Measurements from ENCODE around the gene PLB1.

Gene PLB1

GRCh38 chr2:28521663-28522062 lies 25.8 kb downstream of the PLB1 start:
- H3K4me1 ChIP-seq (ENCODE audit: control insufficient read depth, insufficient read depth, low read length, poor library complexity, severe bottlenecking) = no peaks in the 10 kb centered on the region
- no peak overlapping the region for H3K4me3 ChIP-seq (ENCODE audit: extremely low read depth, insufficient read depth, low read length, poor library complexity, severe bottlenecking)
- WGBS, 2 experiments (ENCODE audit: insufficient coverage in 2 of 2) = 32 to 51% methylated on average over 3 of the region's 3 CpGs
- no peaks in the 10 kb centered on the region for H3K9me3 ChIP-seq (ENCODE audit: control insufficient read depth, low read length)
- no peaks in the 10 kb centered on the region for H3K36me3 ChIP-seq (ENCODE audit: control insufficient read depth, insufficient read depth, low read length)
- no peak overlapping the region for H3K27ac ChIP-seq (ENCODE audit: low read depth, low read length, severe bottlenecking)

DNA sequence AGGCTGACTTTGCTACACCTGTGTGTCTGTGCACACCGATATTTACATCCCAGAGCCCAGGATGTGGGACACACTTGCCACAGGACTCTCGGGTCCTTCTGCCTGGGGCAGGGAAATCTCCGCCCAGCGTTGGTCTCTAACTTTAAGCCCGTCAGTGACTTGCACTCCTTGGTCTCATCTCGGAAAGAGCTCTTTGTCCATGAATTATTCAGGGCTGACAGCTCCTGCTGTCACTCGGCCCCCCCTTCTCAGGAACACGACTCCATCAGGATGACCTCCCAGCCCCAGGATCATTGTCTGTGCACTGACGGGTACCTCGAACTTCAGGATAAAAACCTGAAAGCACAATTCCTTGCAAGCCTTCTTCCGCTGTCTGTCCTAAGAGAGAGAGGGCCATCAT lies 26.6 kb downstream of the PLB1 start:
- Histone ChIP-seq H3K4me3 (ENCODE audit: extremely low read depth, insufficient read depth, low read length, poor library complexity, severe bottlenecking) (no peak overlapping the region), H3K9me3 (ENCODE audit: control insufficient read depth, low read length) (no peaks in the 10 kb centered on the region), H3K36me3 (ENCODE audit: control insufficient read depth, insufficient read depth, low read length) (no peaks in the 10 kb centered on the region), H3K4me1 (ENCODE audit: control insufficient read depth, insufficient read depth, low read length, poor library complexity, severe bottlenecking) (no peaks in the 10 kb centered on the region), H3K27ac (ENCODE audit: low read depth, low read length, severe bottlenecking) (no peak overlapping the region)
- 65 to 74% methylated on average over 11 of the region's 11 CpGs for WGBS, 2 experiments (ENCODE audit: insufficient coverage in 2 of 2)

GRCh38 chr2:28523902-28524301 lies 28.0 kb downstream of the PLB1 start:
- WGBS, 2 experiments (ENCODE audit: insufficient coverage in 2 of 2) = 86 to 100% methylated on average over 1 of the region's 5 CpGs
- peaks cover 6% of the 10 kb centered on the region for H3K4me1 ChIP-seq (ENCODE audit: control insufficient read depth, insufficient read depth, low read length, poor library complexity, severe bottlenecking)
- H3K4me3 ChIP-seq (ENCODE audit: extremely low read depth, insufficient read depth, low read length, poor library complexity, severe bottlenecking) = no peak overlapping the region
- no peaks in the 10 kb centered on the region for H3K36me3 ChIP-seq (ENCODE audit: control insufficient read depth, insufficient read depth, low read length)
- no peaks in the 10 kb centered on the region for H3K9me3 ChIP-seq (ENCODE audit: control insufficient read depth, low read length)
- no peak overlapping the region for H3K27ac ChIP-seq (ENCODE audit: low read depth, low read length, severe bottlenecking)

DNA sequence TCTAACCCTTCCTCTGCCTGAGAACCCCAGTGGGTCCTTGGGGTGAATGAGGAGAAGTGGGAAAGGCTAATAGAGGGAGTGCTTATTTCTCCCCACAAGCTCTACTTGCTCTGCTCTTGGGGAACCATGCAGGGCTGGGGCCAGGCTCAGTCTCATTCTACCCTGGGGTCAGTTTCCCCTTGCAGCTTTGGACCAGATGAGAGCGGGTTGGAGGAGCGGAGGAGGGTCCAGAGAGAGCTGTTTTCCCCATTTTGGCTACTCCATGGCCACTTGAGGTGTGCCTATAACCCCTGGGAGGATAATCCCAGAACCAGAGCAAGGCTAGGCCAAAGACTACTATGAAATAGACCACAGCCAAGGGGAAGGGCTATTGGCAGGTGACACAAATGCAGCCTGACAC lies 29.6 kb downstream of the PLB1 start:
- Histone ChIP-seq H3K9me3 (ENCODE audit: control insufficient read depth, low read length) (no peaks in the 10 kb centered on the region), H3K27ac (ENCODE audit: low read depth, low read length, severe bottlenecking) (no peak overlapping the region), H3K4me1 (ENCODE audit: control insufficient read depth, insufficient read depth, low read length, poor library complexity, severe bottlenecking) (peaks cover 6% of the 10 kb centered on the region), H3K36me3 (ENCODE audit: control insufficient read depth, insufficient read depth, low read length) (no peaks in the 10 kb centered on the region), H3K4me3 (ENCODE audit: extremely low read depth, insufficient read depth, low read length, poor library complexity, severe bottlenecking) (no peak overlapping the region)
- 80% methylated on average over 2 of the region's 2 CpGs for WGBS, 2 experiments (ENCODE audit: insufficient coverage in 2 of 2)

DNA sequence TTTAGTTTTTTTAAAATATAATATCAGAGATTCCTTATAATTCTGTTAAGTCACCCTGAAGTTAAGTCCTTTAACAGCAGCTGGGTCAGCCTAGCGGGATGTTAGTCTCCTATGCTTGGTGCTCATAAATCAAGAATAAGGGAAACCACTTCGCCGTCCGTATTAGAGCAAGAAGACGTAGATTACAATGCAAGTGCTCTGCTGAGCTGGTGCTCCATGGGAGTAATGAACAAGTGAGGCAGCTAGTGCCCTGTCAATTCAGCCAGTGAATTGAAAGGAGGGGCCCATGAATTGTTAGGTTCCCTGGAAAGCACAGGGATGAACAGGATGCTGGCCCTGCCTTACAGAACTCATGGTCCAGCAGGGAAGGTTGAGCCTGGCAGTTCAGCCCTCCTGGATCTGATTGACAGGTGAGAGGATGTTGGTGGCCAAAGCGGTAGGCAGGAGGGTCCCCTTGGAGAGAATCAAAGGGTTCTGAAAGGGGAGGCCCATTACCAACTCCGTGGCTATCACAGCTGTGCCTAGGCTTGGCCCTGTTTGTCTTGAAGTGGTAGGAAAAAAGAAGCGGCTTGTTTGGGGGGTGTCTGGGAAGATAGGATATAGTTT lies 30.8 kb downstream of the PLB1 start:
- Histone ChIP-seq H3K36me3 (ENCODE audit: control insufficient read depth, insufficient read depth, low read length) (no peaks in the 10 kb centered on the region), H3K4me3 (ENCODE audit: extremely low read depth, insufficient read depth, low read length, poor library complexity, severe bottlenecking) (no peak overlapping the region), H3K9me3 (ENCODE audit: control insufficient read depth, low read length) (no peaks in the 10 kb centered on the region), H3K27ac (ENCODE audit: low read depth, low read length, severe bottlenecking) (no peak overlapping the region), H3K4me1 (ENCODE audit: control insufficient read depth, insufficient read depth, low read length, poor library complexity, severe bottlenecking) (peaks cover 6% of the 10 kb centered on the region)
- WGBS, 2 experiments (ENCODE audit: insufficient coverage in 2 of 2) = 97% methylated on average over 7 to 8 of the region's 8 CpGs

DNA sequence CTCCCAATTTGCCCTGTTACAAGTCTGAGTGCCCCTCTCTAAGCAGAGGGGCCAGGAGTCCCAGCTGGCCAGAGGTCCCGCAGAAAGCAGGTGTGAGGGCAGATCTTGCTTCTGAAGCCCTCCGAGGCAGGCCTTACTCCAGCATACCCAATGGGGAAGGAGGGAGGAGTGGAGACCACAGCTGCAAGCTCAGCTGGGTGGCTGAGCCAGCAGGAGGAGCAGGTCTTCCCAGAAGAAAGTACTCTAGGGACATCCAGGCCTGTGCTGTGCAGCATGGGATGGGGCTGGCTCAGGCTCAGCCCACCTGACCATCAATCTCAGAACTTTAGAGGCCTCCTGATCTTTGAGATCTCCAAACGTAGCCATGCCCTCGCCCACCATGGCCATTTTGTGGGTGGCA lies 31.3 kb downstream of the PLB1 start:
- Histone ChIP-seq H3K4me3 (ENCODE audit: extremely low read depth, insufficient read depth, low read length, poor library complexity, severe bottlenecking) (no peak overlapping the region), H3K27ac (ENCODE audit: low read depth, low read length, severe bottlenecking) (no peak overlapping the region)

GRCh38 chr2:28528206-28528605 lies 32.3 kb downstream of the PLB1 start:
- Histone ChIP-seq H3K36me3 (ENCODE audit: control insufficient read depth, insufficient read depth, low read length) (no peaks in the 10 kb centered on the region), H3K4me1 (ENCODE audit: control insufficient read depth, insufficient read depth, low read length, poor library complexity, severe bottlenecking) (peaks cover 6% of the 10 kb centered on the region), H3K27ac (ENCODE audit: low read depth, low read length, severe bottlenecking) (no peak overlapping the region), H3K4me3 (ENCODE audit: extremely low read depth, insufficient read depth, low read length, poor library complexity, severe bottlenecking) (no peak overlapping the region), H3K9me3 (ENCODE audit: control insufficient read depth, low read length) (no peaks in the 10 kb centered on the region)
- WGBS, 2 experiments (ENCODE audit: insufficient coverage in 2 of 2) = 50 to 67% methylated on average over 1 to 3 of the region's 4 CpGs

More for the DNA sequence above, 31.3 kb downstream of the PLB1 start:
- Histone ChIP-seq H3K36me3 (ENCODE audit: control insufficient read depth, insufficient read depth, low read length) (no peaks in the 10 kb centered on the region), H3K4me1 (ENCODE audit: control insufficient read depth, insufficient read depth, low read length, poor library complexity, severe bottlenecking) (peaks cover 6% of the 10 kb centered on the region), H3K9me3 (ENCODE audit: control insufficient read depth, low read length) (no peaks in the 10 kb centered on the region)
- WGBS, 2 experiments (ENCODE audit: insufficient coverage in 2 of 2) = 80 to 89% methylated on average over 1 to 4 of the region's 4 CpGs

DNA sequence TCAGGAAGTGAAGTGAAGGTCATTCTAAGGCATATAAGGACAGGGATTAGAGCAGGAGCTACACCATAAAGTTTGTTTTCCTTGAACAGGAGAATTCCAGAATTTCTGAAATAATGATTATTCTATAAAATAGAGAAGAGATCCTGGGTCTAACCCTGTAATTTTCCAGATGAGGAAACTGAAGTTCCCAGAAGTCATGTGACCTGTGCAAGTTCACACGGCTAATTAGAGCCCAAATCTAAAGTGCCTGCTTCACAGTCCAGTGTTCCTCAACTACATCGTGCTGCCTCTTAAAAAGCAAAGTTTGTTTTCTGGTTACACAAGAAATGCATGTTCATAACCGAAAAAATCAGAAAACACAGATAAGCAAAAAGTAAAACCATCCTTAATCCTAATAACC lies 34.9 kb downstream of the PLB1 start:
- H3K4me3 ChIP-seq (ENCODE audit: extremely low read depth, insufficient read depth, low read length, poor library complexity, severe bottlenecking) = no peak overlapping the region
- WGBS, 2 experiments (ENCODE audit: insufficient coverage in 2 of 2) = 87 to 92% methylated on average over 1 of the region's 3 CpGs
- no peaks in the 10 kb centered on the region for H3K36me3 ChIP-seq (ENCODE audit: control insufficient read depth, insufficient read depth, low read length)
- H3K9me3 ChIP-seq (ENCODE audit: control insufficient read depth, low read length) = no peaks in the 10 kb centered on the region
- no peak overlapping the region for H3K27ac ChIP-seq (ENCODE audit: low read depth, low read length, severe bottlenecking)
- peaks cover 6% of the 10 kb centered on the region for H3K4me1 ChIP-seq (ENCODE audit: control insufficient read depth, insufficient read depth, low read length, poor library complexity, severe bottlenecking)

DNA sequence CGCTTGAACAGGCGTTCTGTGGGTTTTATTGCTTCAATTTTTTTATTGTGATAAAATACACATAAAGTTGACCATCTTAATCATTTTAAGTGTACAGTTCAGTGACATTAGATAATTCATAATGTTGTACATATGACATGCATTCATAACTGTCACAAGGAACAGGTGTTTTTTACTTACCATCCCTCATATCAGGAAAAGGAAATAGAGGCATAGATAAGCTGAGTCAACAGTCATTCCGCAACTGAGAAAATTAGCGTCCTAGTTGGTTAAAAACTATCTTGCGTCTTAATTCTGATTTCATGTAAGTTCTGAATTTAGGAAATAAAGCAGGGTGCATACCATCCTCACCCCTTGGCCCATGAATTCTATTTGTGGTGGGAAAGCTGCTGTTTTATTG lies 36.5 kb downstream of the PLB1 start:
- 94% methylated on average over 3 of the region's 5 CpGs; no CpG with 5 or more reads in 1 of the 2 experiments for WGBS, 2 experiments (ENCODE audit: insufficient coverage in 2 of 2)
- Histone ChIP-seq H3K27ac (ENCODE audit: low read depth, low read length, severe bottlenecking) (no peak overlapping the region), H3K36me3 (ENCODE audit: control insufficient read depth, insufficient read depth, low read length) (no peaks in the 10 kb centered on the region), H3K9me3 (ENCODE audit: control insufficient read depth, low read length) (no peaks in the 10 kb centered on the region), H3K4me3 (ENCODE audit: extremely low read depth, insufficient read depth, low read length, poor library complexity, severe bottlenecking) (no peak overlapping the region), H3K4me1 (ENCODE audit: control insufficient read depth, insufficient read depth, low read length, poor library complexity, severe bottlenecking) (peaks cover 6% of the 10 kb centered on the region)

- no peak overlapping the region for H3K27ac ChIP-seq (ENCODE audit: low read depth, low read length, severe bottlenecking)
- WGBS, 2 experiments (ENCODE audit: insufficient coverage in 2 of 2) = 80 to 90% methylated on average over 2 to 3 of the region's 6 CpGs
- H3K36me3 ChIP-seq (ENCODE audit: control insufficient read depth, insufficient read depth, low read length) = no peaks in the 10 kb centered on the region
- H3K4me1 ChIP-seq (ENCODE audit: control insufficient read depth, insufficient read depth, low read length, poor library complexity, severe bottlenecking) = peaks cover 2% of the 10 kb centered on the region
- no peaks in the 10 kb centered on the region for H3K9me3 ChIP-seq (ENCODE audit: control insufficient read depth, low read length)
- H3K4me3 ChIP-seq (ENCODE audit: extremely low read depth, insufficient read depth, low read length, poor library complexity, severe bottlenecking) = no peak overlapping the region
Observed at GRCh38 chr2:28533044-28533680, 37.3 kb downstream of the PLB1 start.

- Histone ChIP-seq H3K4me3 (ENCODE audit: extremely low read depth, insufficient read depth, low read length, poor library complexity, severe bottlenecking) (no peak overlapping the region), H3K9me3 (ENCODE audit: control insufficient read depth, low read length) (no peaks in the 10 kb centered on the region), H3K4me1 (ENCODE audit: control insufficient read depth, insufficient read depth, low read length, poor library complexity, severe bottlenecking) (no peaks in the 10 kb centered on the region), H3K36me3 (ENCODE audit: control insufficient read depth, insufficient read depth, low read length) (no peaks in the 10 kb centered on the region), H3K27ac (ENCODE audit: low read depth, low read length, severe bottlenecking) (no peak overlapping the region)
- WGBS, 2 experiments (ENCODE audit: insufficient coverage in 2 of 2) = 96 to 100% methylated on average over 2 of the region's 2 CpGs
Observed at GRCh38 chr2:28534817-28535216, 39.0 kb downstream of the PLB1 start.

Measured in mesodermal cell (in vitro differentiated cells).